Measurements from ENCODE around the gene PTPN4. TPM values are rescaled to one million over a fixed set of nuclear protein-coding genes. Genes with fewer than 3 reads are reported as not detected.

The PTPN4 gene
- total and polyA plus RNA-seq, 2 donors (not counting 3 experiments of a cell fraction or from before 2014, with no cell fraction given), result 6.8 to 29.6 TPM

- H3K79me2 ChIP-seq (ENCODE audit: control insufficient read depth, insufficient read depth, low read length), result peaks cover 9% of the 10 kb centered on the region
- dilution Hi-C loops (cut with MboI; ENCODE audit: extremely low pct_ligation_motif_present, low sequenced_read_pairs), result no loop called here
- POLR2A ChIA-PET, result no interaction called here
- H3K4me1 ChIP-seq (ENCODE audit: control insufficient read depth, extremely low read depth, insufficient read depth, low read length), result no peaks in the 10 kb centered on the region
- no peaks in the 10 kb centered on the region for H3K36me3 ChIP-seq (ENCODE audit: control insufficient read depth in 2 of 2, extremely low read depth in 1 of 2, insufficient read depth in 2 of 2, low read length in 2 of 2)
- H2AFZ ChIP-seq (ENCODE audit: low read depth, low read length), result no peak overlapping the region
- no peak for TF ChIP-seq GATA2 (IDR thresholded peaks at IDR 0.05; ENCODE audit: insufficient read depth, insufficient read length, low read depth, low read length)
- TF ChIP-seq POLR2A (IDR thresholded peaks at IDR 0.05; ENCODE audit: low read depth, low read length), result no peak
- no peak for TF ChIP-seq EZH2 (IDR thresholded peaks at IDR 0.05; ENCODE audit: borderline replicate concordance, low read depth, low read length, severe bottlenecking)
- no peak for TF ChIP-seq FOS (IDR thresholded peaks at IDR 0.05; ENCODE audit: borderline replicate concordance, insufficient read depth, low read length)
- TF ChIP-seq POLR2AphosphoS5 (IDR thresholded peaks at IDR 0.05; ENCODE audit: insufficient read depth, low read depth, low read length), result no peak
- no peak for TF ChIP-seq JUN (IDR thresholded peaks at IDR 0.05; ENCODE audit: borderline replicate concordance, insufficient read depth, insufficient read length, low read depth)
- TF ChIP-seq, protein P1, sequence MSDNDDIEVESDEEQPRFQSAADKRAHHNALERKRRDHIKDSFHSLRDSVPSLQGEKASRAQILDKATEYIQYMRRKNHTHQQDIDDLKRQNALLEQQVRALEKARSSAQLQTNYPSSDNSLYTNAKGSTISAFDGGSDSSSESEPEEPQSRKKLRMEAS (IDR thresholded peaks at IDR 0.05; ENCODE audit: insufficient read depth, insufficient read length), result no peak
- no peak for TF ChIP-seq CTCF (IDR thresholded peaks at IDR 0.05; ENCODE audit: extremely low read depth in 1 of 2, insufficient read depth in 1 of 2, low read depth in 1 of 2, low read length in 2 of 2)
- TF ChIP-seq MYC (IDR thresholded peaks at IDR 0.05; ENCODE audit: low read depth, low read length), result no peak
- H3K9ac ChIP-seq (replicated peaks; ENCODE audit: extremely low read depth, insufficient read depth, low read length), result no peak overlapping the region
- CTCF ChIA-PET, result no interaction called here
- H3K27ac ChIP-seq (ENCODE audit: insufficient read depth, low read depth, low read length), result no peak overlapping the region
- no peak overlapping the region for H3K4me3 ChIP-seq (replicated peaks in 1 of 3; ENCODE audit: insufficient read depth in 1 of 3, low read depth in 1 of 3, low read length in 3 of 3)
- DNase-seq (ENCODE audit: low read depth, low spot score) (no peak), FAIRE-seq (no peak)
- no peaks in the 10 kb centered on the region for H3K27me3 ChIP-seq (ENCODE audit: control insufficient read depth in 2 of 2, insufficient read depth in 2 of 2, low read length in 2 of 2)
- no TSS peak for BruUV-seq (replicated peaks)
- H4K20me1 ChIP-seq (replicated peaks; ENCODE audit: control insufficient read depth, extremely low read depth, insufficient read depth, low read length), result no peaks in the 10 kb centered on the region
- intact Hi-C loops (cut with micrococcal nuclease), result no loop called here
- H3K4me2 ChIP-seq (ENCODE audit: insufficient read depth, low read length), result no peak overlapping the region
- H3K9me1 ChIP-seq (replicated peaks; ENCODE audit: control insufficient read depth, extremely low read depth, insufficient read depth, low read length), result no peaks in the 10 kb centered on the region
- no peaks in the 10 kb centered on the region for H3K9me3 ChIP-seq (replicated peaks; ENCODE audit: control insufficient read depth, insufficient read depth, low read length)
Measured at GRCh38 chr2:119788752-119789151, 29.0 kb downstream of the PTPN4 start.
